Panc1 (cell line): ENCODE results near the gene CLPTM1L. TPM values are rescaled to one million over a fixed set of nuclear protein-coding genes. Genes with fewer than 3 reads are reported as not detected.

Experiments used
- ATAC-seq: fragments of 200-7000 bp; cut with Tn5 transposase; 2 replicates; pipeline ENCODE4 v1.9.1; 2020; ENCODE audit warnings: mild to moderate bottlenecking, moderate library complexity
- BruUV-seq: library from RNA; stranded (reverse); fragments of 400-500 nt; replicated peaks from 2 replicates; lab custom pipeline; 2021; lab: Mats Ljungman, UMichigan
- CTCF ChIA-PET: fragments of 300-600 bp; sonication (Branson Sonifier 250); formaldehyde crosslinking; loops from one replicate; lab custom pipeline; 2022; ENCODE audit warnings: antibody characterized with exemption; lab: Charles Lee
- POLR2A ChIA-PET: fragments of 300-600 bp; sonication (Branson Sonifier 250); formaldehyde crosslinking; loops from one replicate; lab custom pipeline; 2022; ENCODE audit warnings: antibody characterized with exemption; lab: Charles Lee
- DNase-seq: peaks from one replicate; pipeline ENCODE4 v3.0.0-alpha.2; 2010; ENCODE audit warnings: low read depth, low spot score
- H3K27ac ChIP-seq: 2 replicates; pipeline ENCODE4 v1.5.1; 2011; ENCODE audit warnings: mild to moderate bottlenecking, low read length, inconsistent platforms
- H3K27me3 ChIP-seq: fragments of 200-500 bp; sonication (Bioruptor generic); 2 replicates; pipeline ENCODE4 v1.6.0; 2014; ENCODE audit warnings: low read length, inconsistent platforms; ENCODE audit not compliant: control insufficient read depth, insufficient read depth
- H3K36me3 ChIP-seq: fragments of 200-500 bp; sonication (Bioruptor generic); 2 replicates; pipeline ENCODE4 v1.5.1; 2014; ENCODE audit warnings: inconsistent platforms, mild to moderate bottlenecking, low read length, moderate library complexity; ENCODE audit not compliant: control insufficient read depth, insufficient read depth
- H3K4me1 ChIP-seq: 2 replicates; pipeline ENCODE4 v1.5.1; 2011; ENCODE audit warnings: inconsistent platforms, mild to moderate bottlenecking, low read length, moderate library complexity; ENCODE audit not compliant: control insufficient read depth, insufficient read depth
- H3K4me3 ChIP-seq, 2 experiments: 2 replicates each; pipeline ENCODE4 v1.5.1; 2011 to 2012; ENCODE audit warnings: low read depth in 2 of 2, low read length in 2 of 2, mild to moderate bottlenecking in 2 of 2, inconsistent platforms in 1 of 2, moderate library complexity in 1 of 2
- H3K9me3 ChIP-seq: fragments of 200-500 bp; sonication (Bioruptor generic); 2 replicates; pipeline ENCODE4 v1.5.1; 2014; ENCODE audit warnings: low read depth, mild to moderate bottlenecking, inconsistent platforms, low read length, moderate library complexity; ENCODE audit not compliant: control insufficient read depth, insufficient read depth
- CTCF ChIP-seq: fragments of 450-650 bp; IDR thresholded peaks from 2 replicates; pipeline ENCODE4 v1.5.1; 2017; ENCODE audit warnings: mild to moderate bottlenecking
- POLR2AphosphoS5 ChIP-seq: IDR thresholded peaks from 2 replicates; pipeline ENCODE4 v1.6.1; 2012; ENCODE audit warnings: mild to moderate bottlenecking, low read depth, low read length, moderate library complexity
- REST ChIP-seq, 2 experiments: IDR thresholded peaks; 2 replicates each; pipeline ENCODE4 v1.6.1; 2011 to 2012; ENCODE audit warnings: low read depth in 2 of 2, control low read depth in 1 of 2, low read length in 1 of 2, mild to moderate bottlenecking in 1 of 2, moderate library complexity in 1 of 2; ENCODE audit not compliant: insufficient read depth in 1 of 2
- SIN3A ChIP-seq: IDR thresholded peaks from 2 replicates; pipeline ENCODE4 v1.6.1; 2012; ENCODE audit warnings: low read depth, mild to moderate bottlenecking, low read length, moderate library complexity, borderline replicate concordance; ENCODE audit not compliant: insufficient read depth
- TCF7L2 ChIP-seq: IDR thresholded peaks from 2 replicates; pipeline ENCODE4 v1.6.1; 2011; ENCODE audit warnings: mild to moderate bottlenecking, low read depth, low read length, inconsistent platforms
- in situ Hi-C: cut with HindIII; loops from 2 replicates; pipeline ENCODE4 v1.10.0; 2016; ENCODE audit warnings: low sequenced_read_pairs, low pct_unique_long_range_greater_than_20kb
- intact Hi-C: fragments of 100-400 bp; cut with micrococcal nuclease; formaldehyde crosslinking; loops from one replicate; pipeline ENCODE4 v1.10.0; 2022; ENCODE audit not compliant: unreplicated experiment
- total RNA-seq: library from RNA; stranded (reverse); gene quantifications from one replicate; pipeline ENCODE4 v1.2.1, GENCODE V29; 2021; ENCODE audit not compliant: unreplicated experiment

CLPTM1L gene
- total RNA-seq, 1 experiment from 2014 or later: 188 TPM

- intact Hi-C loops (no loop called here), in situ Hi-C loops (no loop called here)
- peaks cover 13% of the 10 kb centered on the region for H3K27me3 ChIP-seq
- H3K27ac ChIP-seq: no peak overlapping the region
- DNase-seq (no peak), ATAC-seq (no peak)
- no peaks in the 10 kb centered on the region for H3K36me3 ChIP-seq
- no peaks in the 10 kb centered on the region for H3K4me1 ChIP-seq
- CTCF ChIA-PET: interaction anchor here (0.7 kb wide), 1 partner anchor 39 kb away, joined by 5 read pairs; no protein-coding TSS in a partner anchor
- H3K9me3 ChIP-seq: no peaks in the 10 kb centered on the region
- TF ChIP-seq SIN3A: no peak
- TF ChIP-seq REST (IDR thresholded peaks at IDR 0.05; ENCODE audit: insufficient read depth in 1 of 2, low read depth in 2 of 2, low read length in 1 of 2): no peak
- TF ChIP-seq POLR2AphosphoS5: no peak
- TF ChIP-seq CTCF: no peak
- no peak for TF ChIP-seq TCF7L2
- H3K4me3 ChIP-seq: no peak overlapping the region
- no TSS peak for BruUV-seq
- POLR2A ChIA-PET: no interaction called here
Measured at GRCh38 chr5:1366514-1366913, 21.6 kb upstream of the CLPTM1L start.

- no peak for TF ChIP-seq POLR2AphosphoS5
- POLR2A ChIA-PET: no interaction called here
- CTCF ChIA-PET: interaction anchor here (1.6 kb wide), 1 partner anchor 16 kb away, joined by 5 read pairs; no protein-coding TSS in a partner anchor
- intact Hi-C loops: no loop called here
- H3K4me3 ChIP-seq: no peak overlapping the region
- no TSS peak for BruUV-seq
- H3K4me1 ChIP-seq: no peaks in the 10 kb centered on the region
- H3K36me3 ChIP-seq: no peaks in the 10 kb centered on the region
- DNase-seq: no peak
- H3K9me3 ChIP-seq: no peaks in the 10 kb centered on the region
- in situ Hi-C loops: no loop called here
- no peak overlapping the region for H3K27ac ChIP-seq
- no peak for ATAC-seq
- peaks cover 13% of the 10 kb centered on the region for H3K27me3 ChIP-seq
Measured at GRCh38 chr5:1364211-1364610, 19.3 kb upstream of the CLPTM1L start.

- no TSS peak for BruUV-seq
- no peaks in the 10 kb centered on the region for H3K36me3 ChIP-seq
- DNase-seq (no peak), ATAC-seq (no peak)
- no peaks in the 10 kb centered on the region for H3K4me1 ChIP-seq
- CTCF ChIA-PET: interaction anchor here (1.6 kb wide), 1 partner anchor 16 kb away, joined by 5 read pairs; no protein-coding TSS in a partner anchor
- TF ChIP-seq POLR2AphosphoS5 (no peak), REST (IDR thresholded peaks at IDR 0.05; ENCODE audit: insufficient read depth in 1 of 2, low read depth in 2 of 2, low read length in 1 of 2) (no peak), SIN3A (no peak), CTCF (no peak), TCF7L2 (no peak)
- no peak overlapping the region for H3K4me3 ChIP-seq
- intact Hi-C loops: no loop called here
- H3K27me3 ChIP-seq: peaks cover 13% of the 10 kb centered on the region
- in situ Hi-C loops: no loop called here
- POLR2A ChIA-PET: no interaction called here
- H3K9me3 ChIP-seq: no peaks in the 10 kb centered on the region
- no peak overlapping the region for H3K27ac ChIP-seq
Measured at GRCh38 chr5:1363581-1363980, 18.7 kb upstream of the CLPTM1L start.
